ENCODE data around the gene PEAR1. TPM values are rescaled to one million over a fixed set of nuclear protein-coding genes. Genes with fewer than 3 reads are reported as not detected.

Gene PEAR1
- total RNA-seq, 6 experiments from 2014 or later: 3.2 to 23.6 (median 20.2) TPM

GRCh38 chr1:156933136-156933535, 39.6 kb downstream of the PEAR1 start:
- DNase-seq: no peak
- no peak overlapping the region for H3K4me3 Mint-ChIP-seq
- no peak overlapping the region for H3K27ac Mint-ChIP-seq
- H3K27me3 Mint-ChIP-seq (ENCODE audit: insufficient read depth): peaks cover 16% of the 10 kb centered on the region
- peaks cover 3% of the 10 kb centered on the region for H3K4me1 Mint-ChIP-seq (ENCODE audit: low read depth)
- H3K9me3 Mint-ChIP-seq: no peaks in the 10 kb centered on the region
- no peak for TF ChIP-seq CTCF (IDR thresholded peaks at IDR 0.05)
- no peaks in the 10 kb centered on the region for H3K36me3 Mint-ChIP-seq (ENCODE audit: low read depth)

DNA sequence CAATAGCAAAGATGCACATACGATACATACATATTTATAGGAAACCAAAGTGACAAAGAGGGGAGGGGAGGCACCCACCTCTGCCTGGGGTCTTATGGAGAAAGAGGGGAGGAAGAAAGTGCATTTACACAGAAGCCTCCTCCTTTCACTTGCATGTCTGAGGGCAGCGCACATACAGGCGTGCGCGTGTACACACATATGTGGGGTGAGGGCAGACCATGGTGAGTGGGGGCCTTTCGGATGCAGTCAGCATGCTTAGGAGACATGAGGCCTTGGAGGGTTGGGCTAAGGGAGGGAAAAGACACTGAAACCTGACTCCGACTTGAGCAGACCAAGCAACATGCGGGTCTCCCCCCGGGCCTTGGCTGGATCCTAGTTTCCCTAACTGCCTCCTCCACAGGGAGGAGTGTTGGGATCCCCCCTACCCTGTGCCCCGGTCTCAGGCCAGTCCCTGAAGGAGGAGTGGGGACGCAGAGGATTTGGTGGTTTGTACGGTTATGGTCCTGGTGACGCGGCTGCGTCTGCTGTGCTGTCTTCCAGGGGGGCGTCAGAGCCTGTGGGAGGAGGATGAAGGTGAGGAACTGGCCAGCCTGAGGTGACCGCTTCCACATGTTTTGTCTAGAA, 42.1 kb downstream of the PEAR1 start:
- no peak for TF ChIP-seq CTCF (IDR thresholded peaks at IDR 0.05)
- no peak for DNase-seq
- no peaks in the 10 kb centered on the region for H3K9me3 Mint-ChIP-seq
- H3K4me1 Mint-ChIP-seq (ENCODE audit: low read depth): no peaks in the 10 kb centered on the region; the same call in 1 of the 2 replicates
- H3K4me3 Mint-ChIP-seq: no peak overlapping the region
- H3K27me3 Mint-ChIP-seq (ENCODE audit: insufficient read depth): peaks cover 16% of the 10 kb centered on the region
- H3K36me3 Mint-ChIP-seq (ENCODE audit: low read depth): 0 out of 2 replicates have a peak, but pooled peaks cover 5% of the 10 kb centered on the region
- no peak overlapping the region for H3K27ac Mint-ChIP-seq

GRCh38 chr1:156936191-156936590, 42.7 kb downstream of the PEAR1 start:
- peaks cover 10% of the 10 kb centered on the region; the same call in 1 of the 2 replicates for H3K36me3 Mint-ChIP-seq (ENCODE audit: low read depth)
- H3K9me3 Mint-ChIP-seq: no peaks in the 10 kb centered on the region
- peaks cover 11% of the 10 kb centered on the region for H3K27me3 Mint-ChIP-seq (ENCODE audit: insufficient read depth)
- H3K4me3 Mint-ChIP-seq: no peak overlapping the region
- TF ChIP-seq CTCF (IDR thresholded peaks at IDR 0.05): no peak
- no peak overlapping the region for H3K27ac Mint-ChIP-seq
- no peak for DNase-seq
- H3K4me1 Mint-ChIP-seq (ENCODE audit: low read depth): no peaks in the 10 kb centered on the region; the same call in 1 of the 2 replicates

DNA sequence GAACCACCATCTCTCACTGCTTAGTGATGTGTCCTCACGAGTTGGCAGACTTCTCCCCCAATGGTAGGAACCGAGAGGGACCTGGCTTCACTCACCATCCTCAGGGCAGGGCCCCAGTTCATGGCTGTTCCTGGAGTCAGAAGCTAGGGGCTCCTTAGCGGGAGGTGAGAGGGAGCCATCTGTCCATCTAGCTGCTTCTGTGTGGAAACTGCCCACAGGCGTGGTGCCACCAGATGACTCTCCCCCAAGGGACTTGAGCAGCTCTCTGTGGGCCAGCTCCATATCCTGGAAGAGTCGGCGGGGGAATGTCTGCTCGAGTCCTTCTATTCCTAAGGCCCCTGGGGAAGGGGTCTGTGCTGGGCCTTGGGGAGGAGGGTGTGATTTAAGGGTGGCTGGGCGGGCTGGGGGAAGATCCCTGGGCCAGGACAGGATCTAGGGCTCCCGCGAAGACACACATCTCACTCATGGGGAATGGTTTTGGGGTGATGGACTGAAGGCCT, 43.3 kb downstream of the PEAR1 start:
- no peak for DNase-seq

GRCh38 chr1:156937883-156938282, 44.4 kb downstream of the PEAR1 start:
- Mint-ChIP-seq H3K4me1 (ENCODE audit: low read depth) (no peaks in the 10 kb centered on the region), H3K4me3 (no peak overlapping the region)
- no peak for TF ChIP-seq CTCF (IDR thresholded peaks at IDR 0.05)

More for the DNA sequence above, 43.3 kb downstream of the PEAR1 start:
- no peak for TF ChIP-seq CTCF (IDR thresholded peaks at IDR 0.05)
- no peak overlapping the region for H3K4me3 Mint-ChIP-seq
- no peak overlapping the region for H3K27ac Mint-ChIP-seq
- peaks cover 12% of the 10 kb centered on the region; the same call in 1 of the 2 replicates for H3K36me3 Mint-ChIP-seq (ENCODE audit: low read depth)
- no peaks in the 10 kb centered on the region; the same call in 1 of the 2 replicates for H3K4me1 Mint-ChIP-seq (ENCODE audit: low read depth)
- H3K27me3 Mint-ChIP-seq (ENCODE audit: insufficient read depth): peaks cover 6% of the 10 kb centered on the region
- no peaks in the 10 kb centered on the region for H3K9me3 Mint-ChIP-seq

More at GRCh38 chr1:156937883-156938282, 44.4 kb downstream of the PEAR1 start:
- Mint-ChIP-seq H3K27me3 (ENCODE audit: insufficient read depth) (peaks cover 5% of the 10 kb centered on the region), H3K27ac (no peak overlapping the region), H3K36me3 (ENCODE audit: low read depth) (peaks cover 12% of the 10 kb centered on the region; the same call in 1 of the 2 replicates), H3K9me3 (no peaks in the 10 kb centered on the region)
- DNase-seq: no peak

Data from HFFc6 (cell line).